Iris pigment epithelial cell (primary cell): ENCODE measurements around the gene ZFYVE21.
A peak's percentile ranks its signal among the peaks of the same experiment; 100 is the strongest.

Experiments used
- DNase-seq: peaks from one replicate; pipeline ENCODE4 v3.0.0-alpha.2; 2011; ENCODE audit warnings: low read depth

ZFYVE21 gene

GRCh38 chr14:103692159-103692558, 23.5 kb upstream of the ZFYVE21 start:
- DNase-seq = no peak

- no peak for DNase-seq
These were observed 22.7 kb upstream of the ZFYVE21 start for GRCh38 chr14:103692871-103693270.

GRCh38 chr14:103693515-103693914, 22.1 kb upstream of the ZFYVE21 start:
- DNase-seq = no peak

GRCh38 chr14:103694572-103695026, 21.0 kb upstream of the ZFYVE21 start:
- DNase-seq = no peak

- DNase-seq = no peak
These were observed 20.1 kb upstream of the ZFYVE21 start for GRCh38 chr14:103695296-103696069.

GRCh38 chr14:103696070-103696402, 19.6 kb upstream of the ZFYVE21 start:
- no peak for DNase-seq

GRCh38 chr14:103696466-103697071, 19.0 kb upstream of the ZFYVE21 start:
- peak; percentile 81 for DNase-seq

GRCh38 chr14:103697206-103697602, 18.4 kb upstream of the ZFYVE21 start:
- DNase-seq = no peak

GRCh38 chr14:103697603-103698379, 17.8 kb upstream of the ZFYVE21 start:
- DNase-seq = no peak

- DNase-seq = no peak
These were observed 17.0 kb upstream of the ZFYVE21 start for GRCh38 chr14:103698380-103699260.

GRCh38 chr14:103699261-103699661, 16.3 kb upstream of the ZFYVE21 start:
- DNase-seq = no peak

- no peak for DNase-seq
These were observed 15.5 kb upstream of the ZFYVE21 start for GRCh38 chr14:103699901-103700752.

- DNase-seq = no peak
These were observed 14.7 kb upstream of the ZFYVE21 start for GRCh38 chr14:103700753-103701490.

GRCh38 chr14:103702095-103702494, 13.5 kb upstream of the ZFYVE21 start:
- no peak for DNase-seq

- DNase-seq = no peak
These were observed 12.8 kb upstream of the ZFYVE21 start for GRCh38 chr14:103702497-103703432.

- no peak for DNase-seq
These were observed 11.9 kb upstream of the ZFYVE21 start for GRCh38 chr14:103703433-103704385.

GRCh38 chr14:103704708-103705107, 10.9 kb upstream of the ZFYVE21 start:
- DNase-seq = no peak

- no peak for DNase-seq
These were observed 10.5 kb upstream of the ZFYVE21 start for GRCh38 chr14:103705118-103705503.
